HCT116 (cell line): Measurements from ENCODE around the gene PTCD3. TPM values are rescaled to one million over a fixed set of nuclear protein-coding genes. Genes with fewer than 3 reads are reported as not detected.

Experiments
- ATAC-seq: fragments of 200-7000 bp; cut with Tn5 transposase; 2 replicates; pipeline ENCODE4 v1.9.1; 2020; ENCODE audit warnings: mild to moderate bottlenecking, moderate library complexity
- BruUV-seq: library from RNA; stranded (reverse); fragments of 400-500 nt; replicated peaks from 2 replicates; lab custom pipeline; 2021; lab: Mats Ljungman, UMichigan
- CTCF ChIA-PET: fragments of 300-600 bp; sonication (Branson Sonifier 250); formaldehyde crosslinking; loops from one replicate; lab custom pipeline; 2021; ENCODE audit warnings: antibody characterized with exemption; lab: Charles Lee
- POLR2A ChIA-PET: fragments of 300-600, 350-600 bp; sonication (Branson Sonifier 250); formaldehyde crosslinking; loops from one replicate; lab custom pipeline; 2021; ENCODE audit warnings: antibody characterized with exemption; lab: Charles Lee
- RAD21 ChIA-PET, 2 experiments: fragments of 300-600 bp; sonication (Branson Sonifier 250); formaldehyde crosslinking; loops; one replicate each; lab custom pipeline; 2023; ENCODE audit warnings: low total read pairs in 2 of 2; ENCODE audit not compliant: uncharacterized antibody in 2 of 2, unreplicated experiment in 2 of 2, low non-redundant PET in 1 of 2; lab: Charles Lee
- DNase-seq: peaks from one replicate; pipeline ENCODE4 v3.0.0-alpha.2; 2010; ENCODE audit warnings: low read depth, low spot score
- H2AFZ ChIP-seq: fragments of 200-600 bp; shearing (Covaris generic), sonication (generic); 2 replicates; pipeline ENCODE4 v1.6.1; 2017; ENCODE audit warnings: low read depth, mixed run types, mixed read lengths, antibody characterized with exemption, low read length; ENCODE audit not compliant: poor library complexity, severe bottlenecking
- H3K27ac ChIP-seq: 2 replicates; pipeline ENCODE4 v1.5.1; 2012; ENCODE audit warnings: low read depth, low read length
- H3K27me3 ChIP-seq: fragments of 200-600 bp; sonication (generic); 2 replicates; pipeline ENCODE4 v1.6.1; 2016; ENCODE audit warnings: mixed run types, low read length, mixed read lengths; ENCODE audit not compliant: insufficient read depth
- H3K36me3 ChIP-seq, 2 experiments: fragments of 200-500 bp in 1 of 2; fragments of 200-600 bp in 1 of 2; sonication (Bioruptor generic) in 1 of 2; sonication (generic) in 1 of 2; 2 replicates each; pipeline versions ENCODE4 v1.5.1 to v1.6.1; 2014 to 2016; ENCODE audit warnings: low read length in 2 of 2, inconsistent platforms in 1 of 2, mixed read lengths in 1 of 2, mixed run types in 1 of 2; ENCODE audit not compliant: insufficient read depth in 2 of 2, control insufficient read depth in 1 of 2
- H3K4me1 ChIP-seq, 2 experiments: fragments of 200-600 bp in 1 of 2; sonication (generic) in 1 of 2; 2 replicates each; pipeline versions ENCODE4 v1.5.1 to v1.6.1; 2012 to 2017; ENCODE audit warnings: low read length in 2 of 2, inconsistent platforms in 1 of 2, mild to moderate bottlenecking in 1 of 2, mixed read lengths in 1 of 2, mixed run types in 1 of 2, moderate library complexity in 1 of 2; ENCODE audit not compliant: insufficient read depth in 2 of 2, control insufficient read depth in 1 of 2
- H3K4me2 ChIP-seq: fragments of 200-600 bp; sonication (generic); 2 replicates; pipeline ENCODE4 v1.6.1; 2017; ENCODE audit warnings: mixed run types, low read length, mixed read lengths
- H3K4me3 ChIP-seq, 2 experiments: fragments of 200-600 bp in 1 of 2; sonication (generic) in 1 of 2; replicated peaks in 1 of 2; 2 replicates each; pipeline ENCODE4 v1.5.1; 2011 to 2016; ENCODE audit warnings: low read length in 2 of 2, control low read depth in 1 of 2, low read depth in 1 of 2, mild to moderate bottlenecking in 1 of 2, mixed read lengths in 1 of 2, mixed run types in 1 of 2
- H3K79me2 ChIP-seq: fragments of 200-600 bp; sonication (generic); 2 replicates; pipeline ENCODE4 v1.6.1; 2017; ENCODE audit warnings: mild to moderate bottlenecking, mixed run types, low read length, moderate library complexity, mixed read lengths; ENCODE audit not compliant: insufficient read depth
- H3K9ac ChIP-seq: fragments of 200-600 bp; sonication (generic); 2 replicates; pipeline ENCODE4 v1.6.1; 2016; ENCODE audit warnings: low read length, mixed read lengths
- H3K9me2 ChIP-seq: fragments of 200-600 bp; sonication (generic), shearing (Covaris generic); 2 replicates; pipeline ENCODE4 v1.6.1; 2017; ENCODE audit warnings: mixed run types, mild to moderate bottlenecking, moderate library complexity; ENCODE audit not compliant: insufficient read depth
- H3K9me3 ChIP-seq, 2 experiments: fragments of 200-500 bp in 1 of 2; fragments of 200-600 bp in 1 of 2; sonication (Bioruptor generic) in 1 of 2; sonication (generic) in 1 of 2; 2 replicates each; pipeline ENCODE4 v1.6.1; 2014 to 2017; ENCODE audit warnings: low read length in 2 of 2, mixed read lengths in 2 of 2, inconsistent platforms in 1 of 2, low read depth in 1 of 2, mild to moderate bottlenecking in 1 of 2, mixed run types in 1 of 2, moderate library complexity in 1 of 2; ENCODE audit not compliant: control insufficient read depth in 1 of 2, insufficient read depth in 1 of 2
- H4K20me1 ChIP-seq: fragments of 200-600 bp; sonication (generic), shearing (Covaris generic); 2 replicates; pipeline ENCODE4 v1.6.1; 2017; ENCODE audit warnings: mixed run types, mild to moderate bottlenecking, moderate library complexity; ENCODE audit not compliant: insufficient read depth
- CBX3 ChIP-seq: IDR thresholded peaks from 2 replicates; pipeline ENCODE4 v1.6.1; 2012; ENCODE audit warnings: low read depth
- EGR1 ChIP-seq: IDR thresholded peaks from 2 replicates; pipeline ENCODE4 v1.6.1; 2012; ENCODE audit warnings: low read depth
- EZH2phosphoT487 ChIP-seq: fragments of 200-600 bp; IDR thresholded peaks from 2 replicates; pipeline ENCODE4 v1.6.1; 2018; ENCODE audit warnings: antibody characterized with exemption, borderline replicate concordance
- REST ChIP-seq: IDR thresholded peaks from 2 replicates; pipeline ENCODE4 v1.6.1; 2012; ENCODE audit warnings: low read depth
- ZBTB33 ChIP-seq: IDR thresholded peaks from 2 replicates; pipeline ENCODE4 v1.6.1; 2011; ENCODE audit warnings: mild to moderate bottlenecking, low read length, moderate library complexity; ENCODE audit not compliant: insufficient replicate concordance; ENCODE audit errors: extremely low read depth
- intact Hi-C: fragments of 100-400 bp; cut with micrococcal nuclease; formaldehyde crosslinking; loops from 2 replicates; pipeline ENCODE4 v1.10.0; 2022
- total RNA-seq: library from RNA; stranded (reverse); gene quantifications from one replicate; pipeline ENCODE4 v1.2.1, GENCODE V29; 2021; ENCODE audit not compliant: unreplicated experiment

Gene PTCD3
- total RNA-seq, 1 experiment from 2014 or later = 154 TPM

GRCh38 chr2:86056590-86057331 is 49.3 kb upstream of the PTCD3 start:
- CTCF ChIA-PET = no interaction called here
- TF ChIP-seq EZH2phosphoT487 (no peak), REST (no peak), EGR1 (no peak), ZBTB33 (no peak), CBX3 (no peak)
- TF ChIP-seq, all 23 proteins: peak for 0

More at GRCh38 chr2:86056590-86057331, 49.3 kb upstream of the PTCD3 start:
- no peak overlapping the region for H2AFZ ChIP-seq
- no peaks in the 10 kb centered on the region for H3K9me3 ChIP-seq
- H4K20me1 ChIP-seq = no peaks in the 10 kb centered on the region
- no TSS peak for BruUV-seq
- H3K27me3 ChIP-seq = no peaks in the 10 kb centered on the region
- RAD21 ChIA-PET = no interaction called here
- H3K36me3 ChIP-seq = peaks cover 17 to 29% of the 10 kb centered on the region in 2 experiments
- POLR2A ChIA-PET = no interaction called here
- peaks cover 0 to under 1% of the 10 kb centered on the region in 2 experiments; a peak in 2 of 4 replicates for H3K4me1 ChIP-seq
- intact Hi-C loops = no loop called here
- H3K4me2 ChIP-seq = no peak overlapping the region
- H3K9ac ChIP-seq = no peak overlapping the region
- no peaks in the 10 kb centered on the region for H3K9me2 ChIP-seq
- no peak overlapping the region for H3K27ac ChIP-seq
- ATAC-seq = no peak
- no peak for DNase-seq
- H3K79me2 ChIP-seq = no peaks in the 10 kb centered on the region
- H3K4me3 ChIP-seq = no peak overlapping the region
